ENCODE measurements around the gene FGF2.

DNA sequence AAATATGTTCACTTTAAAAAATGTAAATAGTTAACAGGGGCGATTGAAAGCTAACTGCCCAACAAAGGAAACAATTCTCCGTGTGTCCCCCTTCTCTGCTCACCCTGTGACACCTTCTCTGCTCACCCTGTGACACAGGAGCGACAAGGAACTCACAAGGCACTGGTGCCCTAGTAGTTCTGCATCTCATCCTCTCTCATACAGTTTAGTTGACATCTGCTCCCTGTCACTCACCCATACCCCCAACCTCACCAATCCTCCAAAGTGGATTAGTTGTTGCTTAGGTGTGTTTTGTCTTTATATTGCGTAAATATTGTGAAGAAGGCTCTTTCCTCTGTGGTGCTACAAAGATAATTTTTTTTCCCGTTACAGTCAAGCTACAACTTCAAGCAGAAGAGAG is 49.3 kb downstream of the FGF2 start:
- TF ChIP-seq, protein P1, sequence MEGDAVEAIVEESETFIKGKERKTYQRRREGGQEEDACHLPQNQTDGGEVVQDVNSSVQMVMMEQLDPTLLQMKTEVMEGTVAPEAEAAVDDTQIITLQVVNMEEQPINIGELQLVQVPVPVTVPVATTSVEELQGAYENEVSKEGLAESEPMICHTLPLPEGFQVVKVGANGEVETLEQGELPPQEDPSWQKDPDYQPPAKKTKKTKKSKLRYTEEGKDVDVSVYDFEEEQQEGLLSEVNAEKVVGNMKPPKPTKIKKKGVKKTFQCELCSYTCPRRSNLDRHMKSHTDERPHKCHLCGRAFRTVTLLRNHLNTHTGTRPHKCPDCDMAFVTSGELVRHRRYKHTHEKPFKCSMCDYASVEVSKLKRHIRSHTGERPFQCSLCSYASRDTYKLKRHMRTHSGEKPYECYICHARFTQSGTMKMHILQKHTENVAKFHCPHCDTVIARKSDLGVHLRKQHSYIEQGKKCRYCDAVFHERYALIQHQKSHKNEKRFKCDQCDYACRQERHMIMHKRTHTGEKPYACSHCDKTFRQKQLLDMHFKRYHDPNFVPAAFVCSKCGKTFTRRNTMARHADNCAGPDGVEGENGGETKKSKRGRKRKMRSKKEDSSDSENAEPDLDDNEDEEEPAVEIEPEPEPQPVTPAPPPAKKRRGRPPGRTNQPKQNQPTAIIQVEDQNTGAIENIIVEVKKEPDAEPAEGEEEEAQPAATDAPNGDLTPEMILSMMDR (IDR thresholded peaks at IDR 0.05) = no peak
- no peak for TF ChIP-seq ZFX (IDR thresholded peaks at IDR 0.05; ENCODE audit: borderline replicate concordance)
